ENCODE data around the gene CHST8.

CHST8 gene

DNA sequence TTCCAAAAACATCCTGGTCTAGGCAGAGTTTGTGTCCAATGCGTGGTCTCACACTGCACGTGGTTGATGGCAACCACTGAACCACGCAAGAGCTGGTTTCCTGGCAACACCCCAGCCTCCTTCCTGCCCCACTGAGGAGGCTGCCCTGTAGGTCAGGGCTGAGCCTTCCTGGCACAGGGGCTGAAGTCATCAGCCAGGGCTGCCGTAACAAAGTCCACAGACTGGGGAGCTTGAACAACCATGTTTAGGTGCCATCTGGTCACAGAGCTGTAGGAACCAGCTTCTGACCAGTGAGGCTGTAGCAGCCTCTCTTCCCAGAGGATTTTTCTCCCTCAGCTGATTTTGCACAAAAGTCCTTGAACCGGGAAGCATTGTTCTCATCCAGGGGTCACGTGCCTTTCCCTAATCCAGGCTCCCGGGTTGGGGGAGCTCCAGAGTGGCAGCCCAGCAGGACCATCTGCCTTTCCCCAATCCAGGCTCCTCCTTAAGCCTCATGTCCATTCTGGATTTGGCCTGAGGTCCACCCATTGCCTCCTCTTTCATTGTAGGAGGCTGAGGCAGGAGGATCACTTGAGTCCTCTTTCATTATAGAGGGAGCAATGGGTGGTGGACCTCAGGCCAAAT, 53.9 kb downstream of the CHST8 start:
- no peak for DNase-seq

DNA sequence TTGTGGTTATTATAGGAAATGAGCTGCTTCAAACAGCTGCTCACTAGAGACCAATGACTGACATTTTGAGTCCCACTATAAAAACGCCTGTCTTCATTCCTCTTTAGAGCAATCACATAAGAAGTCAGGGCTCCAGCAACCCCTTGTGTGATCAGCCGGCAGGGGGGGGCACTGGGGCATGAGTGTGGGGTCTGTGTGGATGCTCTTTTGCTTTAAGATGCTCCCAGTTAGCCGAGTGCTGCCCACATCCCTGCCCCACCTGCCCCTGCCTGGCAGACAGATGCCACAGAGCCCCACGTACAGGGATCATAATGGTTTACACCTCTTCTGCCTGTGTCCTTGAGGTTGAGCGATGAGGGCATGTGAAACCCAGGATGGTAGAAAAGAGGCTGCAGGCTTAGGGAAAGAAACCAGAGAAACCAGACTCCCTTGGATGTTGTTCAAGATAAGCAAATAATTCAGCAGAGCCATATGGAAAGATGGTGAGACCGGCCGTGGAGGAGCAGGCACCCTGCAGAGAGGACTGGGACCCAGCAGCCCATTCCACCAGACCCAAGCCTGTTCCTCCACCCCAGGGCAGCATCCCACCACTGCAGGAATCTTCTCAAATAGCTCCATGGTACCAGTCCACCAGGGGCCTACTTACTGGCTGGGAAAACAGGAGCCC, 55.4 kb downstream of the CHST8 start:
- no peak for DNase-seq

DNA sequence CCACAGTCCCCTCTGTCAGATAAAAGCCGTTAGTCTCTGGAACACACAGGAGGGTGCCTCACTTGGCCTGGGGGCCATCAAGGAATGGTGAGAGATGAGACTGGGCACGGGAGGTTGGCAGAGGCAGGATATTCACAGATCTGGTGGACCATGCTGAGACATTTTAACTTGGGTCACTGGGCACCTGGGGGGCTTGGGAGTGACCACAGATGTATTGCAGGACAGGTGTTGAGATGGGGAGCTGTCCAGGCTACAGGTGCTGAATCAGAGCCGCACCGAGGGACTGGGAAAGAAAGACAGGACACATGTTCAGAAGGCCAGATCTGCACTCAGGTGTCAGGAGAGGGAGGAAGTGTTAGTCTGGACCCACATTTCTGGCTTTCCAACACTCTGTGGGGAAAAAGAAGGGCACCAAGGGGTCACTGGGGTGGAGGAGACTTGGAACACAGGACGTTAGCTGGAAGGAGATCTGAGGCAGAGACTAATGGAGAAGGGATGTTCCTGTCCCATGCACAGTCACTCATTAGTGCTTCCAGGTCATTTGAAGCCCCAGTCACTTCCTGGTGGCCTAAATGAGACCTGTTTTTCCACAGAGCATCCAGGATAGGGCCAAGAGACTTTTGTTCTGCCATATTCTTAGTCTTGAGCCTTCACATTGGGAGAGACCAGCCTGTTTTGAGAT, 56.1 kb downstream of the CHST8 start:
- DNase-seq, result no peak

DNA sequence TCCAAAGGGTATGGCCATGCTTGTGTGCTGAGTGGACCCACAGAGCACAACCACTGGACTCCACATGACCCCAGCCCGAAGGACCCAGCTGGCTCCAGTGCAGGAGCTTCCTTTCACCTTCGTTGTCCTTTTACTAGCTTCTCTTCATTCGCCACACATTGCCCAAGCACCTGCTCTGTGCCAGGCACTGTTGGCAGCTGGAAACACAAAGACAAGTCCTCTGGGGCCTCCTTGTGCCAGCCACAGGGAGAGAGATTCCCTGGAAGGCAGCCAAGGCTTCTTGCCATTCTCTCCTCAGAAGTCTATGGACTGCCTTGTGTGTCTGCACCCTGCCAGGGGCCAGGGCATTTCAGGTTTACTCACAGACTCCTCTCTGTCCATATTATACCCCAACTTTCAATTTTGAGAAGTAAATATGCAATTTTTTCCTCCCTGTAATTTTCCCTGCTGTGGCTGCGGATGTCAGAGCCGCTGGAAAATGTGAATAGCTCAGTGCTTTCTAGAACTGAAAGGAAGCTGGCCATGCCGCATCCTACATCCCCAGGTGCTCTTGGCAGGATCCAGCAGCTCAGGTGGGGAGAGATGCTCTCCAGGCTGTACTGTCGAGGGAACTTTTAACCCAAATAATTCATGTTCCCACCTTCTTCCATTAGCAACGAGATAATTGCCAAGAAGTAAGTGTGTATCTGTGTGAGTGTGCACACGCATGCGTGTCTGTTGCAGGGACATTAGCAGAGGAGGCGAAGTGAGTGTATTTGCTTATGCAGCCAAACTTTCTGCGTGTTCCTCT, 57.2 kb downstream of the CHST8 start:
- no peak for DNase-seq

DNA sequence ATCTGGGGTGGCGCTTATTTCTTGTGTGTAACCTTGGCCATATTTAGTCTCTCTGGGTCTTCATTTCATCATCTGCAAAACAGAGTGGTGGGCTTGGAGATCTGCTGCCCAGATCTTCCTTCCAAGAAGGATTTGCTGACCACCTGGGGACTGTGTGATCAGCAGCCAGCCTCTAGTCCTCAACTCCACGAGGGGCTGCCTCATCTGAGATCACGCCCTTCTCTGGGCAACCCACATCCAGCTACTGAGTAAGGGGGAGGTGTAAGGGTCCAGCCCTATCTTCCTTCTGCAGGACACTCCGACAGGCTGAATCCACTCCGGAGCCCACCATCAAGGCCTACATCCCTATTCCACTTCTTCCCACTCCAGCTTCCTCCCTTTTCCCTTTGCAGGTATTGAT, 57.9 kb downstream of the CHST8 start:
- DNase-seq, result no peak

DNA sequence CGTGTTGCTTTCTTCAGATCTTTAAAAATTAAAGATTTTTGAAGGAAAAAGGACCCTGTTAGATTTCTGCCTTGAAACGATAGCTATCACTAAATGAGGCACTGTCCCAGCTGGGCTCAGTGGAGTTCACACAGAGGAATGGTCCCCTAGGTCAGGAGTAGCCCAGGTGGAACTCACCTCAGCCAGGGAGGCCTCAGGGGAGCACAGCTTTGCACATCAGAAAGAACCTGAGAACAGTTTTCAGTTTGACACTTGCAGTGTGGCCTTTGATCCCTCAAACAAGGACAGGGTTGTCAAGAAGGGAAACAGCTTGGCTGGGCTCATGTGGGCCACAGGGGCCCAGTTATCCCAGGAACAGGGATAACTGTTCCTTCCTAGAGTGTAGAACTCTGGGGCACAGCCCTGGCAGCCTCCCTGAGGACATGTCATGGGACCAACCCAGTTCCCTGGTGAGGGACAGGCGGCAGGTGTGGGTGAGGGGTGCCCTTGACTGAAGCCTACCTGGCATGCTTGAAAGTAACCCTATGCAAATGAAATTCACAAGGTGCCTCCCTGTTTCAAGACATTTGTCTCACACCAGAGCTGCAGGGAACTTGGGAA, 59.4 kb downstream of the CHST8 start:
- DNase-seq, result no peak

DNA sequence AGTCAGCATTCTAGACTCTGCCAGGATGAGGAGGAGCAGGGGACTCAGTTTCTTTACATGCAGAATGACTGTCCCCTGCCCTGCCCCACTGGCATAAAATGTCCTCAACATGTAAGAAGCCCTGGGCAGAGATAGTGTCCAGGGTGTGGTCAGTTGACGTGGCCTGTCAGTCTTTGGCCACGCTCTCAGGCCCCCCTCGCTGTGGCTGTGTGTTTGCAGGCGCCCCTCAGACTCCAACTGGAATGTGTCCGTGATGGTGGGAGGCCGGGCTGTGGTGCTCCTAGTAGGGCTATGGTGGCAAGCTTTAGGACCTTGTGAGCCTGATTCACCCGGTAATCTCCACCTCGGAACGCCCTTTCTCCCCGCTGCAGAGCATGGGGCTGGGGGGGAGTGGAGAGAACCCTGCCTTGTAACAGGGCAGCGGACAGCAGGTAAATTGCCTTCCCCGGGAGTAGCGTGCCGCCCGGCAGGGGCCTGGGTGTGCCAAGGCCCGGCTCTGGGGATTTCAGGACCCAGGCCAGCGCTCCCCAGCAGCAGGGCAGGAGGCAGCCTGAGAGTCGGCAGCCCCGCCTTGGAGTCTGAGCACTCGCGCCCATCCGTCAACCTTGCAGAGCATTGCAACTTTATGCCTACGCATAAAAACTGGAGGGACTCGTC, 62.3 kb downstream of the CHST8 start:
- DNase-seq, result no peak

DNA sequence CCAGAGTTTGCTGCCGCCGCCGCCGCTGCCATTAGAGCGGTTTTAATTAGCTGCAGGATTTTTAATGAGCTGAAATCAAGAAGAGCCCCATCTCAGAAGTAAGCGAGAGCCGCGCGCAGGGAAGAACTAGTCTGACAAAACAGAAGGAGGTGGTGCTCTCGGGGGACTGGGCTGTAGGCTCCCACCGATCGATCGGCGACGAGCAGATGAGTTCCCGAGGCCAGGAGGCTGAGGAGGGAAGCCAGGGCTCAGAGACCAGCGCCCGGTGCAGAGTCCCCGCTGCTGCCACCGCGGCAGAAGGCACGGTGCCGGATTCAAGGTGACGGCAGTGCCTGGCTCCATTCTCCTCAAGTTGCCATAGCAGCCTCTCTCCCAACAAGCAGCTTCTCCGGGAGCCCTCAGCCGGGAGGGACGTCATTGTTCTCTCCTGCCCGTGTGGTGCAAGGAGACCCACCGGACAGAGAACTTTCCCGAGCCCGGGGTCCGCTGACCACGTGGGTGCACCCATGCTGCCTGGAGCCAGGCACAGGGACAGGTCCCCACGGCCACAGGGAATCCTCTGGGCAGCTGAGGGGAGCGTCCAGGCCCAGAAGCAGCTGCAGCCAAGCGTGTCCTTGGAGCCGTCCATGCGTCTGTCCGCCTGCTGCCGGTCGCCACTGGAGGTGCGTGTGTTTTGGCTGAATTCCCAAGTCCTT, 62.9 kb downstream of the CHST8 start:
- DNase-seq, result no peak

DNA sequence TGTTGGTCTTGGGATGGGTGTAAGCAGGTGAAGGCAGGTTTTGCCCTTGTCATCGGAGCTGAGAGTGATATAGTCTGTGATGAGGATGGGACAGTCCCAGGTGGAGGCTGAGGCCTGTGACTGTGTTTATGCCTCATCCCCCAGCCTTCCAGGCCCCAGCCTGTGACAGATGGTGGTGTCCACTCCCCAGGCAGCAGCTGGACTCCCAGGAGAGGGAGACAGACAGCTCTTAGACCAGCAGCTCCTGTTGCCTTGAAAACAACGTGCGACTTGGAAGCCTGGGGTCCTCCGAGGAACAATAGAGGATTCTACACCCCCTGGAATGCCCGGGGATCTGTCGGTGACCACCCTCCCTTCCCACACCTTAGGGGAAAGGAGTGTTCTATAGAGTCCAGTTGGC, 63.8 kb downstream of the CHST8 start:
- no peak for DNase-seq

DNA sequence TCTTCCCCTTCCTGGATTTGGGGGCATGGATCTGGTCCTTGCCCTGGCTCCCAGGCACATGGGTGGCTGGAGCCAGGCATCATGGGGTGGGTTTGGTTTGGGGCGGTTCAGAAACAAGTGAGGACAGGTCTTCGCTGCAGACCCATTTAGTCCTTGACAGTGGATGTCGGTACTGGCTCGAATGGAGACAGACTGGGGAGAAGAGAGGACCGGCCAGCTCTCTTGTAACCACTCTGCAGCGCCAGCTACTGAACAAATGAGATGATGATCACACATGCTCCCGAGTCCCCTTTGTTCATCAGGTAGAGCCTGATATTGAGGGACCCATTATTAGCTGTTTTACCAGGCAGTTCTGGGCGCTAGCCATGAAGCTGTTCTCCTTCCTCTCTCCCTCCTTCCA, 64.5 kb downstream of the CHST8 start:
- no peak for DNase-seq

DNA sequence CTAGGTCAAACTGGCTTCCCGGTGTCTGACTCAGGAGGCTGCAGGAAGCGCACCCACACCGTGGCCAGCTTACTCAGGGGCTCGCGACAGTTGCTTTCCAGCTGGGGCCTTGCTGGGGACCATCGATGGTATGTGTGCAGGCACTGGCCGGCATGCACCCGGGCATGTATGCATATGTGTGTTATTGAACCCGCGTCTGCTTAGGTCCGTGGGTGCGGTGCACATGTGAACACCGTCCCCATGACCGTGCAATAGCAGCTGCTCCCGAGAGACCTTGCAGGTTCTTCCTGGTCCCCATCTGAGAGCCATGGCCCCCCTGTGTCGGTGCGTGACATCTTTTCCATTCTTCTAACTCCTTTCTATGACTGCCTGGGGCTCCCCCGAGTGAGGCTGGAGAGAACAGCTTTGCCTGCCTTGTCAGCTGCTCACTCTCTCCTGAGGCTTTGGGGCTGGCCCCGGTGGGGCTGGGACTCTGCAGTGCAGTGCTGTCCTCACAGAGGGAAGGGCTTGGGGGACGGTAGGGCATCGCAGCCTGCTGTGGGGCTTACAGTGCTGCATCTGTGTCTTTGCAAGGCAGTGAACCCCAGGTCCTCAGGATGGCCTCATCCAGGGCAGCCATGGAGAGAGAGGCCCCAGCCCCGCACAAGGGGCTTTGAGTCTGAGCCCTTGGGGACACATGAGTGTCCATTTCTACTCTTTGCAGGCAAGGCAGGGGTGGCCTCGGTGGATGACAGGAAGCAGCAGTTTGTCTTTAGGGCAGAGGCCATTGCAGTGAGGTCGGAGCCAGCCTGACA, 65.1 kb downstream of the CHST8 start:
- DNase-seq, result no peak

DNA sequence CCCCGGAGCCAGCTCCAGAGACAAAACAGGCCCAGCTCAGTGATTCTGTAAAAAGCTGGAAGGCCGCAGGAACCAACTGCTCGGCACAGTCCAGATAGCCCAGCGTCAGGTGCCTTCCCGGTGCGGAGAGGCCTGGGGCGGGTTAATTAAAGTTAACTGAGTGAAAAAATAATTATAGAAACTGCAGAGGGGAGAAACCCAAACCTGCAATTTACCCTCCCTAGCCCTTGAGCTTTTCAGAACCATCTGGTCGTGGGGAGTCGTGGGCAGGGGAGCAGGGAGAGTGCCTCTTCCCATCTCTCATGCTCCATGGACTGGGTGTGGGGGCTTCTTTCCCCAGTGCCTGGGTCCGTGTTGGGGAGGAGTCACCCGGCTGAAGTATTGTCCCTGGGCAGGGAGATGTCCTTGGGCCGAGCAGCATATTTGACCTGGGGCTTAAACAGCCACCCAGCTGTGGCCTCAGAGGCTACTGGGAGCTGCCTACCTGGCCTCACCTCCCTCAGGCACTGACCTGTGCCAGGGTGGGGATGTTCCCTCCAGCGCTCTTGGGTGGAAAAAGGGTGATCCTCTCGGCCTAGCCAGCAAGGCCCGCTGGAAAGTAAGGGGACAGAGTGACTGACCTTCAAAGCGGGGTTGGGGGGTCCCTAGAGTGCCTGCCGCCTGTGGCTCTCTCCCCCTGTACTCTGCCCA, 65.9 kb downstream of the CHST8 start:
- DNase-seq, result no peak

DNA sequence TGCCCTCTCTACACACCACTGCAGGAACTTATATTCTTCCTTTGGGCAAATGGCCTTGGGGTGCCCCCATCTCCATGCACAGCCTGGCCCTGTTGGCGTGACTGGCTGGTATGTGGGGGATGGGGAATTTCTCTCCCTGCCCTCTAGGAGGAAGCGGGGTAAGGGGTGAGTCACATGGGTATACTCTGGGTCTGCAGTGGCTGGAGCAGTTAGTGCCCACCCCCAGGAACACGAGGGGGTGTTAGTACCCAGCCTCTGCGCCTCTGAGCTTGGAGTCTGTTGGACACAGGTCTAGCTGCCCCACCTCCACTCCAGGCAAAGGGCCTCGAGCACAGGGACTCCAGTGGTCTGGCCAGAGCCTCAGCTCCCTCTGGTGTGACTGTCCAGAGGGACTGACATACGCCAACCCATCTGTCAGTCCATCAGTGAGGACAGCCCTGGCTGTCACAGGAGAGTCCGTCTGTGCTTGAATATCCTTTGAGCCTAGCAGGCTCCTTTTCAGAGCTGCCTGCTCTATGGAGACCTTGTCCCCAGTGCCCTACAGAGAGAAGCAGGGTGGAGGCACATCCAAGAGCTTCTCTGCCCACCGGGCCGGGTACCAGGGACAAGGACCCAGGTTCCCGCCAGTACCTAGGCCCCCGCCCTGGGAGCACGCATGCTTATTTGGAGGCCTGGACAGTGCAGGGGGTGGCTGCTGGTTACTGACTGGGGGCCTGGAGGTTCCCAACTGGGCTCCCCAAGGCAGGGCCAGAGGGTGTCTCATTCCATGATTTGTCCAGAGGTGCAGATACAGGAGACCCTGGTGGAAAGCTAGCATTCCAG, 66.6 kb downstream of the CHST8 start:
- DNase-seq, result no peak

DNA sequence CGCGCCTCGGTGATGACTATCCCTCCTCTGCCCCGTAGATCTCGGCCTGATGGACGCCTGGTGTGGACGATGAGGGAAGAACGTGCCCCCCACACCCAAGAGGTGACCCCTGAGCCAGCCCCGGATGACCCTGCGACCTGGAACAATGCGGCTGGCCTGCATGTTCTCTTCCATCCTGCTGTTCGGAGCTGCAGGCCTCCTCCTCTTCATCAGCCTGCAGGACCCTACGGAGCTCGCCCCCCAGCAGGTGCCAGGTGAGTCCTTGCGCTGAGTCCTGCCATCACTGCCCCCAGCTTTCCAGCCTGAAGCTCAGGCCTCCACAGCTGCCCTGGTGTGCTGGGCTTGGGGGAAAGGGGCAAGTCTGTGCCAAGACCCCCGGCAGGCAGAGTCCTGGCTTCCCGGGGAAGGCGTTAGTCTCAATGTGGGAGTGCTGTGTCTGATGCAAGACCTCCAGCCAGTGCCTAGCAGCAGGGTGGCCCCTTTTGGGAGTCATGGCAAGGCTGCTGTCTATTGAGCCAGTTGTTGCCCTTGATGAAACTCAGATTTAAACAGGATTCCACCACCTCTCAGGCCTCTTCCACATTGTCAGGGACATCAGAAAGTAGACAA, 67.5 kb downstream of the CHST8 start:
- no peak for DNase-seq

DNA sequence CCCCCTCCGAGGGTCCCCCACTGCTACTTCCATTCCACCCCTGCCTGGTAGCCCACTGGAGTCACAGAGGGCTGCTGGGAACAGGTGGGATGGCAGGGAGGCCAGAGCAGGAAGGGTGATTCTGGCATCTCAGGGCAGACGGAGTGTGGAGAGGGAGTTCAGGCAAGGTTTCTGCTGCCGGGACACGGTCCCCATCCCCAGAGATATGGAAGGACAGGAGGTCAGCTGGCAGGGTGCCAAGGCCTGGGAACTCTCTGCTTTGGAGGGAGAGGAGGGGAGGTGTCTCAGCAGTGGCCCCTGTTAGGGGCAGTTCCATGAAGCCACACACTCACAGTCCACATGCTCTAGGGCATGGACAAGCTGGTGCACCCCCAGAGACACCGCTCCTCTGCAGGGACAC, 68.1 kb downstream of the CHST8 start:
- DNase-seq, result no peak

DNA sequence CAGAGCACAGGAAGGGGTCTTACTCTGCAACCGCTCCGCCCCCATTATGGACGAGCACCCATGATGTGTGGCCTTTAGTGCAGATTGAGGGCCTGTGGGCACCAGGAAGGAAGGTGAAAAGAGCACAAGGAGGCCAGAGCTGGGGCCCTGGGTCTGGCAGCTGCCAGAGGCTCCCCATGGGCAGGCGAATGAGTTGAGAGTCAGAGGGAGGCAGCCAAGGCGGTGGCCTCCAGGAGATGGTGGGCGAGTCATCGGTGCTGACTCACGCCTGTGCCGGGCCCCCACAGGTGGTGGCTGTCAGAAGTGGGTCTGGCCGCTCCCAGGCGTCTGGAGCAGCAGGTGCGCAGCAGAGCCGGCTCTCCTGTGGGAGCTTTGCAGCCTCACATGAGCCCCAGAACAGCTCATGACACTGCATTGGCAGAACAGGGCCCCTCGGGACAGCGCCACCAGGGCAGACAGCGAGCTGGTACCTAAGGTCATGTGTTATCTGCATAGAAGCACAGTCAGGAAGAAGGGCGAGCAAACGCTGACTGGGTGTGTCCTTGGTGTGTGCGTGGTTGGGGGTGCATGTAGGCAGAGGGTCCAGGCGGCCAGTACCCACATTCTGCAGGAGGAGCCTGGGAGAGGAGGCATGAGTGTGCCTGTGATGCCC, 68.8 kb downstream of the CHST8 start:
- no peak for DNase-seq

DNA sequence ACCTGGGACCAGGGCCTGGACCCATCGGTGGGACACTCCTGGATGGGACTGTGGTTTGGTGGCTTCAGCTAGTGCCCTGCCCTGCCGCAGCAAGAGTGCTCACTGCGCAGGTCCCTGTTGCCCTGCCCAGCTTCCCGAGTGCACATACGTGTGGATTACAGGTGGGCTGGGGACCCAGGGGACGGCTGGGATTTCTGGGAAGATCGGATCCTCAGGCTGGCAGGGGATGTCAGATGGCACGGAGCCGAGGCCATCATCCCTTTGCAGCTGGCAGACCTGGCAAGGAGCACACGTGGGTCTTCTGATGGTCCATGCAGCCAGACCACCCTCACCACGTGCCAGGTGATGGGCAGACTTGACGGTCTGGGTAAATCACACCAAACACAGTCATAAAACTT, 69.3 kb downstream of the CHST8 start:
- no peak for DNase-seq

DNA sequence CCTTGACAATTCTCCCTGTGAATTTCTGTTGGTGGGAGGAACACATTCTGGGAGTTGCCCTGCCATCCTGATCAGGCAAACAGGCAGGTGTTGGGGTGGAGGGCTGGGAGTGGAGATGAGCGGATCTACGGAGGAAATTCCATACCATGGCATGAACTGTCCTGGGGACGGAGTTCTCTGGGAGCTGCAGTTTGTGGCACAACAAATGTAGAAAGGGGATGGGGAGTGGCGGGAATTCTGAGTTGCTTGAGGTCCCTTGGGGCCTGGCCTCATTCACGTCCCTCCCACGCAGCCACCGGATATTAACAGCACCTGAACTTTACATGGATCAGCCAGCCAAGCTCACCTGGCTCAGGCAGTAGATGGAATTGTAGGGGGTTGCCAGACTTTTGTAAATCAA, 70.0 kb downstream of the CHST8 start:
- DNase-seq, result no peak

DNA sequence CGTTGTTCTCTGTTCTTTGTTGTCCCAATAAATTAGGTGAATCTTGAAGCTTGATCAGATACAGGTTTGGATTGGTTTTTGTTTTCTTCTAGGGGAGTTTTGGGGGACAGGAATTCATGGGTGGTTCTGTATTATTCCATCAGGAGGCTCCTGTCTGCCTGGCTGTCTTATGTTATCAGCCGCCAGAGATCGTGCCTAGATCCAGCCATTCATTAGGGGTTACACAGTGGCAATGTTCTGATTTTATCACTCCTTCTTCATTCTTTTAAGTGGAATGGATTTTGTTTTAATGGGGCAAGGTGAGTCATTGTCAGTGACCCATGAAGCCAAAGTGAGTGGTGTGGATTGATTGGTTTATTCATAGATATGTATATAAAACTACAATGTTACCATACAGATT, 71.9 kb downstream of the CHST8 start:
- DNase-seq, result no peak

All from inflammatory macrophage treated with lipopolysaccharide for 1 hour (primary cell).